Right kidney (tissue), 1 donor: ENCODE data around the gene KLHDC2.
"Not testable (repeated sequence)": the region's sequence is repeated elsewhere in the genome, so short reads cannot be mapped to it uniquely, and the experiment has no call there.

Experiments used
- DNase-seq: peaks from one replicate; pipeline ENCODE4 v3.0.0-alpha.2; 2016

Gene KLHDC2

GRCh38 chr14:49771691-49772090 is 3.7 kb downstream of the KLHDC2 start:
- not testable (repeated sequence) for DNase-seq

GRCh38 chr14:49774106-49774505 is 6.2 kb downstream of the KLHDC2 start:
- no peak for DNase-seq

DNA sequence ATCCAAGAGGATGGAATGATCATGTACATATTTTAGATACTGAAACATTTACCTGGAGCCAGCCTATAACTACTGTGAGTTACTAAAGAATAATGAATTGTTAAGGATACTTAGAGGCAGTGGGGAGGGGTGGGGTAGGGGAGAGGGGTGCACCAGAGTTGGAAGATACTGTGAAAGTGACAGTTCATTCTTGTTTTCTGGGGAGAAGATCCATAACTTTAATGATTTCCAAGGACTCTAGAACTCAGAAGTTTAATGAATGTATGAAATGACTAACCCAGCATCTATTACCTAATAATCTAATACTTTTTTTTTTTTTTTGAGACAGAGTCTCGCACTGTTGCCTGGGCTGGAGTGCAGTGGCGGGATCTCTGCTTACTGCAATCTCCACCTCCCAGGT is 10.5 kb downstream of the KLHDC2 start:
- no peak for DNase-seq

- DNase-seq: not testable (repeated sequence)
Observed at GRCh38 chr14:49781040-49781439, 13.1 kb downstream of the KLHDC2 start.

DNA sequence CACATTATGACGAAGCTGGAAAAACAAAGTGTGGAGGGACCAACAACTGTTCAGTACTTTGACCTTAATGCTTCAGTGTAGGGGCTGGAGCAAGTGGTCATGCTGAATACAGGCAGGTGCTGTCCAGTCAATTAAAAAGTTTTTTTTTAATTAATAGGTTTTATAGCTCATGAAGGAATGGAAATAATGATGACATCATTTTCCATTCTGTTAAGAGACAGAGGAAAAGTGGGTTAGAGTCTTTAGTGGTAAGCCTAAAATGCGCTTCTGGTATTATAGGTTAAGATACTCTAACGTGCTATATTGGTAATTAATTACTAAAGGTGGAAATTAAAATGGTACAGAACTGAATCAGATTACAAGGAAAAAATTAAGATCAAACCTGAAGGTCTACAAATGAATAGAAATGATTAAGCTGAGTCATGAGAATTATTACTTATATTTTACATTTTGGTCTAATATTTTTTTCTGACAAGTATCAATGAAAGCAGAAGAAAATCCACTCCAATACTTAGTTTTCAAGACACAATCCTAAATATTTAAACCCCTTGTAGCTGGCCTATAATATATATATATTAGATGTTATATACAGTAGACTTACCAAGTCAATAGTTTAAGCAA is 15.6 kb downstream of the KLHDC2 start:
- no peak for DNase-seq

GRCh38 chr14:49786315-49786714 is 18.4 kb downstream of the KLHDC2 start:
- DNase-seq: no peak

- no peak for DNase-seq
Observed at GRCh38 chr14:49792618-49793017, 24.7 kb downstream of the KLHDC2 start.

DNA sequence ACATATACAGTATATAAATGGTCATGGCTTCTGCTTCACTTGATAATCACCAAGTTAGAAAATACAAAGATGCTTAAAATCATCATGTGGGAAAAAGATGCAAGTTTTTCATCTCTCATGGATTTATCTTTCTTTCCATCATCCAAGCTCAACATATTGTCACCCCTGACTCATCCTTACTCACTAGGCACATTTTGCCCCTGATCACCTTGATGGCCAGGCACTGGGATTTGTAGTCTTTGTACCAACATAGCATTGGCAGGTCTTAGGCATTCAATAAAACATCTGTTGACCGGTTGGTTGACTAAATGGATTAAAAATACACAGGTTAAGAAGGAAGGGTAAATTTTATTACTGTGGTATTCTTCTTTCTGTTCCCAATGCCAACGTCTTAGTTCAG is 28.1 kb downstream of the KLHDC2 start:
- DNase-seq: no peak

DNA sequence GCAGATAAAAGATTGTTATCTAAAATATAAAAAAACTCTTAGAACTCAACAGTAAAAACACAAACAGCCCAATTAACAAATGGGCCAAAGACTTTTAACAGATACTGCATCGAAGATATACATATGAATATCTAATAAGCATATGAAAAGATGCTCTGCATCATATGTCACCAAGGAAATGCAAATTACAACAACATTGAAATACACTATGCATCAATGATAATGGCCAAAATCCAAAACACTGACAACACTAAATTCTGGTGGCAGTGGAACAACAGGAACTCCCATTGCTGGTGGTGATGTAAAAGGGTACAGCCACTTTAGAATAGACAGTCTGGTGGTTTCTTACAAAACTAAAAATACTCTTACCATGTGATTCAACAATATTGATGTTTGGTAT is 40.8 kb downstream of the KLHDC2 start:
- no peak for DNase-seq

DNA sequence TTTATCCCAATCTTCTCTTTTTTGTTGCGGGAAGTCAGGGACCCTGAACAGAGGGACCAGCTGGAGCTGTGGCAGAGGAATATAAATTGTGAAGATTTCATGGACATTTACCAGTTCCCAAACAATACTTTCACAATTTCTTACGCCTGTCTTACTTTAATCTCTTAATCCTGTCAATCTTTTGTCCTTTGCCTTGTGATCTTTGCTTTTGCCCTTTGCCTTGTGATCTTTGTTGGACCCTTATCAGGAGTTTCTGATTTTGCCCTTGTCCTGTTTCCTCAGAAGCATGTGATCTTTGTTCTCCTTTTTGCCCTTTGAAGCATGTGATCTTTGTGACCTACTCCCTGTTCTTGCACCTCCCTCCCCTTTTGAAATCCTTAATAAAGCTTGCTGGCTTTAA is 48.2 kb downstream of the KLHDC2 start:
- DNase-seq: not testable (repeated sequence)

- no peak for DNase-seq
Observed at GRCh38 chr14:49816844-49817243, 48.9 kb downstream of the KLHDC2 start.

- DNase-seq: no peak
Observed at GRCh38 chr14:49820176-49820575, 52.2 kb downstream of the KLHDC2 start.

GRCh38 chr14:49828640-49829039 is 60.7 kb downstream of the KLHDC2 start:
- no peak for DNase-seq
